Stimulated activated CD8-positive, alpha-beta memory T cell treated with anti-CD3 and anti-CD28 coated beads, Interleukin-12 subunit alpha, Interleukin-12 subunit beta, amount 100 ng/mL, for 4 hours (primary cell): ENCODE data around the gene CNST.
A peak's percentile ranks its signal among the peaks of the same experiment; 100 is the strongest.

Experiments
- DNase-seq: peaks from one replicate; pipeline ENCODE4 v3.0.0-alpha.2; 2020; ENCODE audit warnings: low read depth

Gene CNST

GRCh38 chr1:246566128-246566812 is at the start of gene CNST, which contains the start of gene TFB2M:
TSS of gene CNST (plus strand) at chr1:246566456. CDS start at chr1:246591563, 25,107 bp downstream.
TSS of gene TFB2M (minus strand) at chr1:246566261. CDS start at chr1:246566138, 123 bp downstream.
- peak; percentile 89 for DNase-seq

- no peak for DNase-seq
Observed at GRCh38 chr1:246517391-246517790, 48.9 kb upstream of the CNST start.

GRCh38 chr1:246518456-246519205 is 47.6 kb upstream of the CNST start:
- DNase-seq, result no peak

GRCh38 chr1:246519514-246519913 is 46.7 kb upstream of the CNST start:
- no peak for DNase-seq

- no peak for DNase-seq
Observed at GRCh38 chr1:246526380-246526779, 39.9 kb upstream of the CNST start.

- DNase-seq, result no peak
Observed at GRCh38 chr1:246526915-246527314, 39.3 kb upstream of the CNST start.

- DNase-seq, result no peak
Observed at GRCh38 chr1:246527402-246528088, 38.7 kb upstream of the CNST start.

- DNase-seq, result no peak
Observed at GRCh38 chr1:246528933-246529731, 37.1 kb upstream of the CNST start.

GRCh38 chr1:246530482-246530881 is 35.8 kb upstream of the CNST start:
- no peak for DNase-seq

- DNase-seq, result no peak
Observed at GRCh38 chr1:246532519-246532918, 33.7 kb upstream of the CNST start.

- DNase-seq, result no peak
Observed at GRCh38 chr1:246533371-246533905, 32.8 kb upstream of the CNST start.

GRCh38 chr1:246534114-246534513 is 32.1 kb upstream of the CNST start:
- DNase-seq, result no peak

- DNase-seq, result no peak
Observed at GRCh38 chr1:246537441-246537840, 28.8 kb upstream of the CNST start.

- no peak for DNase-seq
Observed at GRCh38 chr1:246537887-246538286, 28.4 kb upstream of the CNST start.

- no peak for DNase-seq
Observed at GRCh38 chr1:246540738-246541491, 25.3 kb upstream of the CNST start.

GRCh38 chr1:246544001-246544400 is 22.3 kb upstream of the CNST start:
- no peak for DNase-seq

GRCh38 chr1:246549665-246550064 is 16.6 kb upstream of the CNST start:
- DNase-seq, result no peak

- DNase-seq, result no peak
Observed at GRCh38 chr1:246550402-246550801, 15.9 kb upstream of the CNST start.

GRCh38 chr1:246552110-246552509 is 14.1 kb upstream of the CNST start:
- no peak for DNase-seq

- no peak for DNase-seq
Observed at GRCh38 chr1:246554201-246554600, 12.1 kb upstream of the CNST start.

- DNase-seq, result no peak
Observed at GRCh38 chr1:246558041-246558440, 8.2 kb upstream of the CNST start.
